Left lung (tissue), 10 donors: ENCODE measurements around the gene P2RX3. TPM values are rescaled to one million over a fixed set of nuclear protein-coding genes. Genes with fewer than 3 reads are reported as not detected.

Experiments
- ATAC-seq: fragments of 200-7000 bp; cut with Tn5 transposase; one replicate; pipeline ENCODE4 v1.9.1; 2020; ENCODE audit warnings: moderate library complexity
- DNase-seq, 4 donors: peaks; one replicate each; pipeline ENCODE4 v3.0.0-alpha.2; 2013 to 2020
- H3K27ac ChIP-seq, 2 donors: fragments of 200-600 bp; sonication (generic) in 1 of 2; one replicate each; pipeline versions ENCODE4 v1.5.0 to v1.8.0; 2020 to 2021
- H3K27me3 ChIP-seq, 2 donors: fragments of 200-600 bp; sonication (generic) in 1 of 2; one replicate each; pipeline versions ENCODE4 v1.5.0 to v1.8.0; 2020 to 2021
- H3K36me3 ChIP-seq, 2 donors: fragments of 200-600 bp; sonication (generic) in 1 of 2; one replicate each; pipeline versions ENCODE4 v1.5.0 to v1.8.0; 2020 to 2021
- H3K4me1 ChIP-seq, 2 donors: fragments of 200-600 bp; one replicate each; pipeline ENCODE4 v1.8.0; 2021
- H3K4me3 ChIP-seq, 2 donors: fragments of 200-600 bp; sonication (generic) in 1 of 2; one replicate each; pipeline versions ENCODE4 v1.5.0 to v1.8.0; 2020 to 2021; ENCODE audit warnings: mild to moderate bottlenecking in 1 of 2
- H3K9me3 ChIP-seq, 2 donors: fragments of 200-600 bp; sonication (generic) in 1 of 2; one replicate each; pipeline versions ENCODE4 v1.5.0 to v1.8.0; 2020 to 2021
- CTCF ChIP-seq, 2 donors: fragments of 200-600 bp; sonication (generic) in 1 of 2; IDR thresholded peaks; one replicate each; pipeline versions ENCODE4 v1.5.0 to v1.8.0; 2021; ENCODE audit warnings: antibody characterized with exemption in 2 of 2
- intact Hi-C, 2 donors: fragments of 100-400 bp; cut with DNase I; formaldehyde crosslinking; loops; one replicate each; pipeline versions ENCODE4 v1.11.2 to v1.14.2; 2022
- polyA plus RNA-seq, 6 donors: library from polyadenylated mRNA; unstranded; fragments of 120-200 nt; gene quantifications; one replicate each; pipeline ENCODE4 v1.2.1, GENCODE V29; 2013; ENCODE audit not compliant: insufficient read length in 6 of 6
- total RNA-seq, 2 donors: library from RNA; stranded (reverse); fragmentation: NEBNext Ultra II Directional; extraction: Animal tissue kit (Norgen Biotek cat#: 25700); gene quantifications; one replicate each; pipeline ENCODE4 v1.2.1, GENCODE V29; 2021
- donor health status: DM: no; HTN: yes; CAD: no.
- donor health status: DM: no; HTN: no; CAD: no.

P2RX3 gene
- total and polyA plus RNA-seq, 8 donors = 0.17 to 0.58 (median 0.28) TPM; not detected in 2

GRCh38 chr11:57339328-57339727 is 1.2 kb downstream of the P2RX3 start:
- intact Hi-C loops = no loop called here
- no peak for TF ChIP-seq CTCF (IDR thresholded peaks at IDR 0.05)
- no peak for ATAC-seq

GRCh38 chr11:57340039-57340615 is 2.0 kb downstream of the P2RX3 start:
- intact Hi-C loops = no loop called here
- no peak for TF ChIP-seq CTCF (IDR thresholded peaks at IDR 0.05)
- H3K36me3 ChIP-seq = no peaks in the 10 kb centered on the region
- no peaks in the 10 kb centered on the region for H3K9me3 ChIP-seq
- ATAC-seq (no peak), DNase-seq (no peak)
- H3K4me3 ChIP-seq = no peak overlapping the region
- peaks cover 0 to 9% of the 10 kb centered on the region in 2 donors for H3K4me1 ChIP-seq
- no peaks in the 10 kb centered on the region for H3K27me3 ChIP-seq
- no peak overlapping the region for H3K27ac ChIP-seq

More at GRCh38 chr11:57339328-57339727, 1.2 kb downstream of the P2RX3 start:
- no peaks in the 10 kb centered on the region for H3K9me3 ChIP-seq
- H3K4me3 ChIP-seq = no peak overlapping the region
- H3K27me3 ChIP-seq = no peaks in the 10 kb centered on the region
- H3K4me1 ChIP-seq = peaks cover 5 to 17% of the 10 kb centered on the region in 2 donors
- no peaks in the 10 kb centered on the region for H3K36me3 ChIP-seq
- DNase-seq = no peak
- H3K27ac ChIP-seq = no peak overlapping the region

GRCh38 chr11:57341250-57341808 is 3.2 kb downstream of the P2RX3 start:
- no peak for DNase-seq
- ATAC-seq = no peak
- Histone ChIP-seq H3K36me3 (no peaks in the 10 kb centered on the region), H3K4me1 (peaks cover 0 to 10% of the 10 kb centered on the region in 2 donors), H3K27me3 (no peaks in the 10 kb centered on the region), H3K4me3 (no peak overlapping the region), H3K27ac (no peak overlapping the region), H3K9me3 (no peaks in the 10 kb centered on the region)
- intact Hi-C loops = no loop called here
- no peak for TF ChIP-seq CTCF (IDR thresholded peaks at IDR 0.05)

- ATAC-seq (no peak), DNase-seq (no peak)
- no peaks in the 10 kb centered on the region for H3K9me3 ChIP-seq
- peaks cover 0 to 9% of the 10 kb centered on the region in 2 donors for H3K4me1 ChIP-seq
- intact Hi-C loops = no loop called here
- H3K27ac ChIP-seq = no peak overlapping the region
- TF ChIP-seq CTCF (IDR thresholded peaks at IDR 0.05) = no peak
- H3K4me3 ChIP-seq = no peak overlapping the region
- no peaks in the 10 kb centered on the region for H3K36me3 ChIP-seq
- H3K27me3 ChIP-seq = no peaks in the 10 kb centered on the region
Measured at GRCh38 chr11:57342702-57343101, 4.5 kb downstream of the P2RX3 start.

GRCh38 chr11:57343825-57344224 is 5.7 kb downstream of the P2RX3 start:
- intact Hi-C loops = no loop called here

More at GRCh38 chr11:57343825-57344224, 5.7 kb downstream of the P2RX3 start:
- ATAC-seq (no peak), DNase-seq (no peak)
- H3K4me1 ChIP-seq = peaks cover 0 to 9% of the 10 kb centered on the region in 2 donors
- H3K27me3 ChIP-seq = no peaks in the 10 kb centered on the region
- no peak overlapping the region for H3K27ac ChIP-seq
- no peak for TF ChIP-seq CTCF (IDR thresholded peaks at IDR 0.05)
- no peaks in the 10 kb centered on the region for H3K9me3 ChIP-seq
- H3K36me3 ChIP-seq = no peaks in the 10 kb centered on the region
- H3K4me3 ChIP-seq = no peak overlapping the region
